WTC11 (cell line): Measurements from ENCODE around the gene BOLL.
"Not testable (repeated sequence)": the region's sequence is repeated elsewhere in the genome, so short reads cannot be mapped to it uniquely, and the experiment has no call there.

ENCODE experiments used
- CTCF ChIP-seq: fragments of 200-600 bp; IDR thresholded peaks from 2 replicates; pipeline ENCODE4 v1.8.0; 2022; ENCODE audit warnings: antibody characterized with exemption
- MAX ChIP-seq: sonication (generic); formaldehyde crosslinking; IDR thresholded peaks from 2 replicates; pipeline ENCODE4 v1.8.0; 2022; ENCODE audit warnings: mild to moderate bottlenecking, missing genetic modification reagents
- STAT6 ChIP-seq: sonication (generic); formaldehyde crosslinking; conservative IDR thresholded peaks from 2 replicates; pipeline ENCODE4 v1.8.1; 2023; ENCODE audit warnings: mild to moderate bottlenecking, low read depth, missing genetic modification reagents, moderate library complexity

GRCh38 chr2:197834771-197835170, 49.7 kb upstream of the BOLL start:
- TF ChIP-seq MAX; STAT6 (CRISPR knock-in tag); CTCF: not testable (repeated sequence)
